Measurements from ENCODE around the gene MBOAT1.

GRCh38 chr6:20229881-20230280 lies 17.6 kb upstream of the MBOAT1 start:
- TF ChIP-seq CTCF (IDR thresholded peaks at IDR 0.05), result no peak
- no peak for TF ChIP-seq POLR2A (IDR thresholded peaks at IDR 0.05)
- no peak for TF ChIP-seq EP300 (IDR thresholded peaks at IDR 0.05)
- TF ChIP-seq POLR2AphosphoS5 (IDR thresholded peaks at IDR 0.05), result no peak

Measured in suprapubic skin (tissue), 4 donors.